ENCODE data around the gene RHOD.

The RHOD gene

GRCh38 chr11:67062526-67063373 lies 6.1 kb downstream of the RHOD start:
- ATAC-seq (no peak), DNase-seq (no peak)
- Mint-ChIP-seq H3K27me3 (no peaks in the 10 kb centered on the region), H3K9me3 (no peaks in the 10 kb centered on the region), H3K4me3 (no peak overlapping the region), H3K4me1 (no peaks in the 10 kb centered on the region), H3K27ac (no peak overlapping the region), H3K36me3 (ENCODE audit: low read depth) (no peaks in the 10 kb centered on the region)

GRCh38 chr11:67066333-67066709 lies 9.7 kb downstream of the RHOD start:
- Mint-ChIP-seq H3K36me3 (ENCODE audit: low read depth) (no peaks in the 10 kb centered on the region), H3K27me3 (peaks cover 10% of the 10 kb centered on the region), H3K27ac (no peak overlapping the region), H3K9me3 (no peaks in the 10 kb centered on the region), H3K4me3 (no peak overlapping the region), H3K4me1 (no peaks in the 10 kb centered on the region)
- DNase-seq (no peak), ATAC-seq (no peak)

- Mint-ChIP-seq H3K27ac (no peak overlapping the region), H3K4me3 (no peak overlapping the region), H3K27me3 (peaks cover 13% of the 10 kb centered on the region), H3K4me1 (no peaks in the 10 kb centered on the region), H3K9me3 (no peaks in the 10 kb centered on the region), H3K36me3 (ENCODE audit: low read depth) (no peaks in the 10 kb centered on the region)
- DNase-seq (peak; percentile 81), ATAC-seq (peak; percentile 85)
These were observed 15.0 kb downstream of the RHOD start for GRCh38 chr11:67071420-67072284.

- H3K4me3 Mint-ChIP-seq, result no peak overlapping the region
- H3K4me1 Mint-ChIP-seq, result no peaks in the 10 kb centered on the region
- H3K9me3 Mint-ChIP-seq, result no peaks in the 10 kb centered on the region
- peaks cover 15% of the 10 kb centered on the region for H3K27me3 Mint-ChIP-seq
- H3K36me3 Mint-ChIP-seq (ENCODE audit: low read depth), result no peaks in the 10 kb centered on the region
- DNase-seq (no peak), ATAC-seq (no peak)
- H3K27ac Mint-ChIP-seq, result no peak overlapping the region
These were observed 15.6 kb downstream of the RHOD start for GRCh38 chr11:67072295-67072694.

- Mint-ChIP-seq H3K9me3 (no peaks in the 10 kb centered on the region), H3K27ac (no peak overlapping the region), H3K4me1 (peaks cover 6% of the 10 kb centered on the region), H3K27me3 (peaks cover 12% of the 10 kb centered on the region), H3K4me3 (no peak overlapping the region), H3K36me3 (ENCODE audit: low read depth) (no peaks in the 10 kb centered on the region)
- ATAC-seq (no peak), DNase-seq (no peak)
These were observed 17.3 kb downstream of the RHOD start for GRCh38 chr11:67073908-67074307.

GRCh38 chr11:67076202-67076601 lies 19.6 kb downstream of the RHOD start:
- no peak for ATAC-seq
- DNase-seq, result no peak
- H3K4me3 Mint-ChIP-seq, result no peak overlapping the region
- H3K36me3 Mint-ChIP-seq (ENCODE audit: low read depth), result no peaks in the 10 kb centered on the region
- peaks cover 5% of the 10 kb centered on the region for H3K27me3 Mint-ChIP-seq
- peaks cover 11% of the 10 kb centered on the region for H3K4me1 Mint-ChIP-seq
- no peak overlapping the region for H3K27ac Mint-ChIP-seq
- no peaks in the 10 kb centered on the region for H3K9me3 Mint-ChIP-seq

GRCh38 chr11:67079065-67079705 lies 22.5 kb downstream of the RHOD start:
- no peaks in the 10 kb centered on the region for H3K9me3 Mint-ChIP-seq
- H3K27me3 Mint-ChIP-seq, result peaks cover 14% of the 10 kb centered on the region
- H3K27ac Mint-ChIP-seq, result no peak overlapping the region
- ATAC-seq (peak; percentile 68), DNase-seq (no peak)
- peaks cover 24% of the 10 kb centered on the region for H3K4me1 Mint-ChIP-seq
- no peak overlapping the region for H3K4me3 Mint-ChIP-seq
- no peaks in the 10 kb centered on the region for H3K36me3 Mint-ChIP-seq (ENCODE audit: low read depth)

- peak; percentile 21 for DNase-seq
- Mint-ChIP-seq H3K36me3 (ENCODE audit: low read depth) (no peaks in the 10 kb centered on the region), H3K27me3 (peaks cover 9% of the 10 kb centered on the region), H3K27ac (no peak overlapping the region), H3K4me1 (peaks cover 24% of the 10 kb centered on the region), H3K9me3 (no peaks in the 10 kb centered on the region), H3K4me3 (no peak overlapping the region)
- ATAC-seq, result no peak
These were observed 25.6 kb downstream of the RHOD start for GRCh38 chr11:67082071-67082791.

GRCh38 chr11:67083786-67084366 lies 27.2 kb downstream of the RHOD start:
- Mint-ChIP-seq H3K27ac (no peak overlapping the region), H3K4me3 (no peak overlapping the region), H3K9me3 (no peaks in the 10 kb centered on the region), H3K4me1 (peaks cover 19% of the 10 kb centered on the region), H3K27me3 (peaks cover 9% of the 10 kb centered on the region), H3K36me3 (ENCODE audit: low read depth) (no peaks in the 10 kb centered on the region)
- DNase-seq, result no peak
- no peak for ATAC-seq

- no peak for ATAC-seq
- no peak for DNase-seq
- Mint-ChIP-seq H3K4me1 (peaks cover 13% of the 10 kb centered on the region), H3K9me3 (no peaks in the 10 kb centered on the region), H3K27ac (no peak overlapping the region), H3K36me3 (ENCODE audit: low read depth) (no peaks in the 10 kb centered on the region), H3K27me3 (peaks cover 9% of the 10 kb centered on the region), H3K4me3 (no peak overlapping the region)
These were observed 29.0 kb downstream of the RHOD start for GRCh38 chr11:67085617-67086016.

- no peaks in the 10 kb centered on the region for H3K4me1 Mint-ChIP-seq
- DNase-seq, result no peak
- H3K4me3 Mint-ChIP-seq, result no peak overlapping the region
- H3K27me3 Mint-ChIP-seq, result no peaks in the 10 kb centered on the region
- no peak for ATAC-seq
- H3K9me3 Mint-ChIP-seq, result no peaks in the 10 kb centered on the region
- no peak overlapping the region for H3K27ac Mint-ChIP-seq
- no peaks in the 10 kb centered on the region for H3K36me3 Mint-ChIP-seq (ENCODE audit: low read depth)
These were observed 34.1 kb downstream of the RHOD start for GRCh38 chr11:67090717-67091116.

- DNase-seq (no peak), ATAC-seq (no peak)
- Mint-ChIP-seq H3K36me3 (ENCODE audit: low read depth) (no peaks in the 10 kb centered on the region), H3K4me1 (peaks cover 5% of the 10 kb centered on the region), H3K9me3 (no peaks in the 10 kb centered on the region), H3K4me3 (no peak overlapping the region), H3K27me3 (no peaks in the 10 kb centered on the region), H3K27ac (no peak overlapping the region)
These were observed 38.5 kb downstream of the RHOD start for GRCh38 chr11:67095214-67095507.

- Mint-ChIP-seq H3K4me1 (peaks cover 20% of the 10 kb centered on the region), H3K4me3 (no peak overlapping the region), H3K36me3 (ENCODE audit: low read depth) (no peaks in the 10 kb centered on the region), H3K9me3 (no peaks in the 10 kb centered on the region), H3K27ac (no peak overlapping the region), H3K27me3 (no peaks in the 10 kb centered on the region)
- DNase-seq (no peak), ATAC-seq (no peak)
These were observed 42.3 kb downstream of the RHOD start for GRCh38 chr11:67098799-67099429.
